Right renal pelvis (tissue), 4 donors: ENCODE measurements around the gene CFAP119. TPM values are rescaled to one million over a fixed set of nuclear protein-coding genes. Genes with fewer than 3 reads are reported as not detected.

Experiments used
- DNase-seq, 4 donors: peaks; one replicate each; pipeline ENCODE4 v3.0.0-alpha.2; 2013; ENCODE audit warnings: low read depth in 4 of 4, low spot score in 3 of 4, missing footprints in 1 of 4
- polyA plus RNA-seq, 4 donors: library from polyadenylated mRNA; unstranded; fragments of 120-200 nt; gene quantifications; one replicate each; pipeline ENCODE4 v1.2.1, GENCODE V29; 2013; ENCODE audit not compliant: insufficient read length in 4 of 4

The CFAP119 gene
- polyA plus RNA-seq, 4 donors: 7.5 to 12.7 (median 7.7) TPM

DNA sequence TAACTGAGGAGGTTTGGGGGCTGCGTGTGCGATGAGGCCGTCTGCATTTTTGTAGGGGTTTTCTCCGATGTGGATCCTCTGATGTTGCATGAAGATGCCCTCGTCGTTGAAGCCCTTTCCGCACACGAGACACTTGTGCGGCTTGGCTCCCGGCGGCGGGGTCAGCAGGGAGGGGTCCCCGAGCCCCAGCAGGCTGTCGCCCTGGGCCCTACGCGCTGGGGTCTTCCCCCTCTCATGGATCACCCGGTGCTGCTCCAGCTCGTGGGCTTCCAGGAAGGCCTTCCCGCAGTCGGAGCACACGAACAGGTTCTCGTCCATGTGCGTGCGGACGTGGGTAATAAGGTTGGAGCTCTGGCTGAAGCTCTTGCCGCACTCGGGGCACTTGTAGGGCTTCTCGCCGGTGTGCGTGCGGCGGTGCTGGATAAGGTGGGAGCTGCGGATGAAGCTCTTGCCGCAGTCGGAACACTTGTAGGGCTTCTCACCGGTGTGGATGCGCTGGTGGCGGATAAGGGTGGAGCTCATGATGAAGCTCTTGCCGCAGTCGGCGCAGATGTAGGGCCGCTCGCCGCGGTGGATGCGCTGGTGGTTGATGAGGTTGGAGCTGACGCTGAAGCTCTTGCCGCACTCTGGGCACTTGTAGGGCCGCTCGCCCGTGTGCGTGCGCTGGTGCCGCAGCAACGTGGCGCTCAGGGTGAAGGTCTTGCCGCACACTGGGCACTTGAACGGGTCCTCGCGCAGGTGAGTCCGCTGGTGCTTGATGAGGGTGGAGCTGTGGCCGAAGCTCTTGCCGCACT lies 20.8 kb upstream of the CFAP119 start:
- no peak for DNase-seq

DNA sequence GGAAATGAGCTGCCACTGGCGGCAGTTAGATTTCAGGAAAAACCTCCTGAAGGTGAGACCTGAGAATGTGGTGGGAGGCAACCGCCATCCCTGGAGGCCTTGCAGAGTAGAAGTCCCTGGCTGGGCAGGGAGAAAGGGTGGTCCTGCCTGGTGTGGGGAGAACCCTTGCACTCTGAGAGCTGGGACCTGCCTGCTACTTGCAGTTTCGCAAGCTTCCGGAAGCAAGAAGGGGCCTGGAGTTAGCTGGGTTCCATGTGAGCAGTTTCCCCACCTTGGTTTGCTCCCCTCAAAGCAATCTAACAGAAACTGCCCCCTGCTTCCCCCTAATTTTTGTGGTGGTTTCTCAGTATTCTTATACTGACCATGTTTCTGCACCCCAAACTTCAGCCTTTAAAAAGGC lies 18.7 kb upstream of the CFAP119 start:
- DNase-seq: no peak

DNA sequence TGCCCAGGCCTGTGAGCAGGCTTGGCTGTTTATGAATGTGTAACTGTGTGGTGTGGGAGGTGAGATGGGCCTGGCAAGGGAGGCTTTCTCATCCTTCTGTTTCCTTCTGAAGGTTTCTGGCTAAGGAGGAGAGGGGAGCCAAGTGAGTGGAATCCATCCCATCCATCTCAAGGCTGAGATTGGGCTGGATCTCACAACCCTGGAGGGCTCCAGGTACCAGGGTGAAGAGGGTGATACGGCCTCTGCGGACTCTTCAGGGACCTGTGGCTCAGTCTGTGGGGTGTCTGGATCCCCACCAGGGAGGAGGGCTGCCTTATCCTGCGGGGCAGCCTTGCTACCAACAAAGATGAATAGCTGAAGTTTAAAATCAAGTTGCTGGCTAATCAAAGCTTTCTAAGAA lies 18.2 kb upstream of the CFAP119 start:
- no peak for DNase-seq

DNA sequence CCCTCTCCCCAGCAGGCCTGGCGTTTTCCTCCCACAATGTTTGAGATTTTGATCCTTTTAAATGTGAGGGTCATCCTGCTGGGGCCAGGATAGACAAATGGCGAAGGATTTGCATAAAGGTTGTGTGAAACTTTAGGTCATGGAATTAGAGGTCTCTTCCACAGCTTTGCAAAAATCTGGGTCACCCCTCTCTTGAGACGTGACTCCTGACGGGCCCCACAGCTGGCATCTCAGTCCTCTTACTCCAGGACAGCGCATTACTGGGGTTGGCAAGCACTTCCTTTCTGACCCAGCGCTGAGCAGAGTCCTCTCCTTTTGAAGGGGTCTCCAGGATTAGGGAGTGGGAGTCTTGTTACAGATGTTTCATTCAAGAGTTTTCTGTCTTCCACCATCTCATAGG lies 17.7 kb upstream of the CFAP119 start:
- DNase-seq: no peak

DNA sequence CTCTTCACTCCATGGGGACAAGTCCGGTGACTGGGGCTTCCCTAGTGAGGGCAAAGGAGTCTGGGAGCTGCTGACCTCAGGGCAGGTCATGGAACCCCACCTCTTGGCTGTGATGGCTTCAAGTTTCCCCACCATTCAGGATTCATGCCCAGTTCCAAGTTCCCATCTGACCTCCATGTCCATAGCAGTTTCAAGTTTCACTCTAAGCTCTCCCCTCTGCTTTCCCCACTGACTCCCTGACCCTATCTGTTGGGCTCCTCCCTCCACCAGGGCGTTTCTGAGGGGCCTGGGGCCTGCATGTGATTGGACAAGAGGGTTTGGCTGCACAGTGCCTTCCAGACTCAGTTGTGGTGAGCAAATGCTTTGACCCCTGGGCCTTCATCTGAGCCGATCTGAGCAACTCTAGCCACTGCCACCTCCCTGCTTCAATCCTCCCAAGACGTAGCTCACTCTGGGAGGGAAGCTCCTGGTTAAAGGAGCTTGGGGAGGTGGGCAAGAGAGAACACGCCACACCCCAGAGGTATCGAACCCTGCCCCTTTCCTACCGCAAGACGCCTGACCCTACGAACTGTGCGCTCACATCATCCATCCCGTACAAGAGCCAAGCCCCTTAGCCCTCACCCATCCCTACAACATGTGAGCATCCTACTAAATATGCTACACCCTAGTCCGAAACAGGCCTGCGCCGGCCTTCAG lies 16.8 kb upstream of the CFAP119 start:
- no peak for DNase-seq

DNA sequence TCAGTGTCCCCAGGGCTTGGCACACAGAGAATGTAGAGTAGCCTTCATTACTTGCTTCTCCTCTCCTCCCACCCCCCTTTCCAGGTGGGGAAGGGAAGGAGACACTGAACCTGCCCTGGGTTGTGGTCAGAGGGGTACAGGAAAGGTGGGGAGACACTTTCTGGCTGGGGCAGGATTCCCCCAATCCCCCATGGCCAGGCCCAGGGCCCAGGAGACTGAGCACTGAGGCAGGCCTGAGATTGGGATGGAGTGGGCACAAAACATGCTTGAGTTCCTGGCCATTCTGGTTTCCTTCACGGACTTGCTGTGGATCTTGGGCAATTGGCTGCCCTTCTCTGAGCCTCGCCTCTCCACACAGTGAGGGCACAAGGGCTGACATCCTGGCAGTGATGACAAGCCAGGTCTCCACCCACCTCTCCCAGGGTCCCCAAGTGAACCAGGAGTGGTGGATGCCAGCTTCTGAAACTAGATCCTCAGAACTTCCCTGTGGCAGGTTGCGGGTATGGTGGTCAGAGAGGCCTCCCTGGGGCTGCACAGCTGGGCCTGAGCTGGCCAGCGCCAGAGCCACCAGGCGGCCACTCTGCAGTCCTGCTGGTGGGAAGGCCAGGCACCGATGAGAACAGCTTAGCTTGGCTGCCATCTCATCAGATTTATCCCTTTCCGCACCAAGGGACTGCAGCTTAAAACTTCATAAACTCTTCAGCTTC lies 15.9 kb upstream of the CFAP119 start:
- no peak for DNase-seq

DNA sequence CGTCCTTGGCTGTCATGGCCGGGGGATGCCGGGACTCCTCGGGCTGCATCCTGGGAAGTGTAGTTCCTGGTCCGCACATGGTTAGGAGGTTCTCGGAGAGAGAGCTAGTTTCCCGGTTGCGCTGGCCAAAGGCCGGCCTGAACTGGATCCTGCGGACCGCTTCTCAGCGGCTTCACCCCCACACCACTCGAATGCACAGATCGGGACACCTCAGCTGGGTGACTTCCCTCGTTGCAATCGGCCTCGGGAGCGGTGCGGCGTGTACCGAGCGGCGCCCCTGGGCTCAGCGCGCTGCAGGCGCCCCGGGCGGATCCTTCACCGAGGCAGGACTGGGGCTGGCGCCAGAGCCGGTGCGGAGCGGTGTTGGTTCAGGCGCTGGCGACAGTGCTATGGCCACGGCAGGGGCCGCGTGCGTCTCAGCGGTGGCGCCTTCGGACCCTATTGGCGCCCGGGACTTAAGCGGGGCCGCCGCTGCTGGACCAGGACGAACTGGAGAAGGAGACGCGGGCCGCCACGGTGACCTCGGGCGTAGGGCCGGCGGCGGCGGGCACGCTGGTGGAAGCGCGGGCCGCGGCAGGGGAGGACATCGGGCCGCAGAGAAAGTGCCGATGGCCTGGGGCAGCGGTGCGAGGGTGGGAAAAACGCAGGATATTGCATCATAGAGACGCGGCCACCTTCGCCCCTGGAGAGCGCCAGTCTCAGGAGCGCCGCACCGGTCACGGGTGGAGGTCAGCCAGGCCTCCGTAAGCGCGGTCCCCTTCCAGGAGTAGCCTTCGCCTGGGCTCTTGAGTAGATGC lies 13.7 kb upstream of the CFAP119 start:
- peak; percentile 65 to 78 (median 75) for DNase-seq

DNA sequence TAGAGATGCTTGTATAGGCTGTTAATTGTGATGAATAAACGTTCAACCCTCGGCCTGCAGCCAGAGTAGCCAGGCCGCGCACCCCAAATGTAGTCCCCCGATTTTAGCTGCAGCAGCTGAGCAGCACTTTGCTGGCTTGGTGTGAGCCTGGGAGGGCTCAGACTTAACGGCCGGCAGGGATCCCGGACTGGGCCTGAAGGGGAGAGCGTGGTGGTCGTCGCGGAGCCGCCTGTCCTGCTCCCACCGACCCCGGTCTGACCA lies 13.2 kb upstream of the CFAP119 start:
- no peak for DNase-seq

DNA sequence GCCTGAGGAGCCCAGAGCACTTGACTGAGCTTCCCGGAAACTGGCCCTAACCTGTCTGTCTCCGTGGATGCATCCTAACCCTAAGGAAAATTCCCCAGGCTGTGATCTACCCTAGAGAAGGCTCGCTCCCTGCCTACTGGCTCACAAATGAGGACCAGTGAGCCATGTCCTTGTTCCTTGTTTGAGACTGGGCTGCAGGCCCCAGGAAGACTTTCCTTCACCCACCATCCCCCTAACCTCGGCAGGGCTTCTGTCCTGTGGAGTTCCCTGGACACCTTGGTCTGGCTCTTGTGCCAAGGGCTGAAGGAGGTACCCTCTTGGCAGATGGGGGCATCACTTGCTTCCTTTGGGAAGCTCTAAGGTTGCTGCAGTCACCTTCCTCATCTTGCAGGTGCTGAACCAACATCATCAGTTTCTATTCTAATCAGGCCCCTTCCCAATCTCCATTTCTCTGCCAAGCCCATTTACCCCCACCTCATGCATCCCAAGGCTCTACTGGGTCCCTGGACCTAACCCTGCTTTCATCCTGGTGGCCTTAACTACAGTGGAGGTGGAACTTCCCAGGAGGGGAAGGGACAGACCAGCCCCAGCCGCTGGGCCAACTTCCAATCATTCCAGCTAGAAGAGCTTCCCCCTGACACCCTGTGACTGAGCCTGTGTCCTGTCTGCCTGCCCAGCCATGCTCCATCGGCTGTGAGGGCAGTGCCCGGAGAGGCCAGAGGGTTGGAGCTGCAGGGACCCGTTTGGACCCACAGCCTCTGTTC lies 12.7 kb upstream of the CFAP119 start:
- DNase-seq: no peak

DNA sequence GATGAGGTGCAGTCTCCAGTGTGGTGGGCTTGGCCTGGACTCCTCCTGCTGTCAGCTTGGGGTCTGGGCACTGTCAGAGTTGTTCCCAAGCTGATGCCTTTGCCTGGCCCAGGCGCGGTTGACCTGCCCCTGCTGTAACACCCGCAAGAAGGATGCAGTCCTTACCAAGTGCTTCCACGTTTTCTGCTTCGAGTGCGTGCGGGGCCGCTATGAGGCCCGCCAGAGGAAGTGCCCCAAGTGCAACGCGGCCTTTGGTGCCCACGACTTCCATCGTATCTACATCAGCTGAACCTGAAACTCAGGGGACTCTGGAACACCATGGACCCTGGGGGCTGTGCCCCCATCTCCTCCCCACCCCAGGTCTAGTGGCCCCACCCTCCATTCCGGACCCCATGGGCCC lies 12.0 kb upstream of the CFAP119 start:
- DNase-seq: no peak

DNA sequence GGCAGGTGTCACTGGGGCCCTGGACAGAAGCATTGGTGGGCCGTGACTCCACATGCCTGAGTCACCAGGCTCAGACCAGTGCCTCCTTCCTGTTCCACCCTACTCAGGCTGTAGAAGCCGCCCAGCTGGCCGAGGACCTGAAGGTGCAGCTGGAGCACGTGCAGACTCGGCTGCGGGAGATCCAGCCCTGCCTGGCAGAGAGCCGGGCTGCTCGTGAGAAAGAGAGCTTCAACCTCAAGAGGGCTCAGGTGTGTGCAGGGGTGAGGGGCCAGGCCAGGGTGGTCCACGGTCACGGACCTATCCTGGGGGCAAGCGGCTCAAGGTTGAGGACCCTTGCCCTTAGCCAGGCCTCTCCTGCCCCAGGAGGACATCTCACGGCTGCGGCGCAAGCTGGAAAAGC lies 9.9 kb upstream of the CFAP119 start:
- DNase-seq: no peak

DNA sequence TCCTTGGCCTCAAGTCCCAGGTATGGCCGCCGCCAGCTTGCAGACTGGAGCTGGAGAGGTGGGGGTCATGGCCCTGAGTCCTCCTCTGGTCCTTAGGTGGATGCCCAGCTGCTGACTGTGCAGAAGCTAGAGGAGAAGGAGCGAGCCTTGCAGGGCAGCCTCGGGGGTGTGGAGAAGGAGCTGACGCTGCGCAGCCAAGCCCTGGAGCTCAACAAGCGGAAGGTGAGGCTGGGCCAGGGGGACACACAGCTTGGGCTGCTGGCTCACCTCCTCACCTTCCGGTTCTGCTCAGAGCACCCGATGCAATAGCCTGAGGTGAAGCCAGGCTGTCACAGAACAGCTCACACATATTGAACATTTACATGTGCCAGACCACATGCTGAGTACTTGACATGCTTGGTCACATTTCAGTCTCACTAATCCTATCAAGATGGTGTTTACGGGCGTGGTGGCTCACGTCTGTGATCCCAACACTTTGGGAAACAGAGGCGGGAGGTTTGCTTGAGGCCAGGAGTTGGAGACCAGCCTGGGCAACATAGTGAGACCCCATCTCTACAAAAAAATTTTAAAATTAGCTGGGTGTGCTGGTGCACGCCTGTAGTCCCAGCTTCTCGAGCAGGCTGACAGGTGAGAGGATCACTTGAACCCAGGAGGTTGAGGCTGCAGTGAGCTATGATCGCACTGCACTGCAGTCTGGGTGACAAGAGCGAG lies 7.7 kb upstream of the CFAP119 start:
- DNase-seq: no peak

DNA sequence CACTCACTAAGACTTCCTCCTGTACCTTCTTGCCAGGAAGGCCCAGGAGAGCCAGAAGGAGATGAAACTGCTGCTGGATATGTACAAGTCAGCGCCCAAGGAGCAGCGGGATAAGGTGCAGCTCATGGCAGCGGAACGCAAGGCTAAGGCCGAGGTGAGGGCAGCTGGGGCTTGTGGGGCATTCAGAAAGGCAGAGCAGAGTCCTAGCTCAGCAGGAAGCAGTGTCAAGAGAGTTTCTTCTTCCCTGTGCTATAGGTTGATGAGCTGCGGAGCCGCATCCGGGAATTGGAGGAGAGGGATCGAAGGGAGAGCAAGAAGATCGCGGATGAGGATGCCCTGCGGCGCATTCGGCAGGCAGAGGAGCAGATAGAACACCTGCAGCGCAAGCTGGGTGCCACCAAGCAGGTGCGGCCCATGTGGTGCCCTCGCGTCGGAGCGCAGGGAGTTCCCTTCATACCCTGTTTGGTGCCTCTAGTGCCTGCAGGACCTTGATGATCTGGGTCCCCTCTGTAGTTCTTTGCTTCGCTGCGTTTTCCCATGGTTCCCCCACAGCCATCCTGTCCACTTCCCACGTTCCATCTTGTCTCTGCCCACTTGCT lies 6.8 kb upstream of the CFAP119 start:
- DNase-seq: no peak

DNA sequence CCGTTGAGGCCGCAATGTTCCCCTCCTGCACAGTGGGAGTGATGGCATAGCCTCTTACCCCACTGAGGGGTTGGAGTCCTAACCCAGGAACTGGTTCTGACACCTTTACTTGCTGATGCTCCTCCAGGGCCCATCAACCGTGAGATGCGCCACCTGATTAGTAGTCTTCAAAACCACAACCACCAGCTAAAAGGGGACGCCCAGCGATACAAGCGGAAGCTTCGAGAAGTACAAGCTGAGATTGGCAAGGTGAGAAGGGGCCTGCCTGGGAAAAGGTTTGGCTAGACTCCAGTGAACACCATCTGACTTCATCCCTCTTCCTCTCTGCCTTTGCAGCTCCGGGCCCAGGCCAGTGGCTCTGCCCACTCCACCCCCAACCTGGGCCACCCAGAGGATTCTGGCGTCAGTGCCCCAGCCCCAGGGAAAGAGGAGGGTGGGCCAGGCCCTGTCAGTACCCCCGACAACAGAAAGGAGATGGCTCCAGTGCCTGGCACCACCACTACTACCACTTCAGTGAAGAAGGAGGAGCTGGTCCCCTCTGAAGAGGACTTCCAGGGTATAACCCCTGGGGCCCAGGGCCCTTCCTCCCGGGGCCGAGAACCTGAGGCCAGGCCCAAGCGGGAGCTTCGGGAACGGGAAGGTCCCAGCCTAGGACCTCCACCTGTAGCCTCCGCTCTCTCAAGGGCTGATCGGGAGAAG lies 6.1 kb upstream of the CFAP119 start:
- DNase-seq: no peak

DNA sequence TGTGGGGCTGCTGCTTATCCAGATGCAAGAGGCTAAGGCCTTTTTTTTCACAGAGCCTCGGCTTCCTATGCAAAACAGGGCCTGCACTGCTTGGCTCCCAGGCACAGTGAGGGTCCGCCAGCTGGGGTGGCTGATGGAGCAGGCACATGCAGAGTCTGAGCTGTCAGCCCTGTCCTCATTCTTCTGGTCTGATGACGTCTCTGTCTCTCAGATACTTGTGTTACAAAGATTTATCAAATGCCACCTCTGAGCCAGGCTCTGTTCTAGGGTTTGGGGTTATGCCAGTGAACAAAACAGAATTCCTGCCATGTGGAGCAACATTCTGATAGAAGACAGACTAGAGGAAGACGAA lies 5.0 kb upstream of the CFAP119 start:
- DNase-seq: no peak

DNA sequence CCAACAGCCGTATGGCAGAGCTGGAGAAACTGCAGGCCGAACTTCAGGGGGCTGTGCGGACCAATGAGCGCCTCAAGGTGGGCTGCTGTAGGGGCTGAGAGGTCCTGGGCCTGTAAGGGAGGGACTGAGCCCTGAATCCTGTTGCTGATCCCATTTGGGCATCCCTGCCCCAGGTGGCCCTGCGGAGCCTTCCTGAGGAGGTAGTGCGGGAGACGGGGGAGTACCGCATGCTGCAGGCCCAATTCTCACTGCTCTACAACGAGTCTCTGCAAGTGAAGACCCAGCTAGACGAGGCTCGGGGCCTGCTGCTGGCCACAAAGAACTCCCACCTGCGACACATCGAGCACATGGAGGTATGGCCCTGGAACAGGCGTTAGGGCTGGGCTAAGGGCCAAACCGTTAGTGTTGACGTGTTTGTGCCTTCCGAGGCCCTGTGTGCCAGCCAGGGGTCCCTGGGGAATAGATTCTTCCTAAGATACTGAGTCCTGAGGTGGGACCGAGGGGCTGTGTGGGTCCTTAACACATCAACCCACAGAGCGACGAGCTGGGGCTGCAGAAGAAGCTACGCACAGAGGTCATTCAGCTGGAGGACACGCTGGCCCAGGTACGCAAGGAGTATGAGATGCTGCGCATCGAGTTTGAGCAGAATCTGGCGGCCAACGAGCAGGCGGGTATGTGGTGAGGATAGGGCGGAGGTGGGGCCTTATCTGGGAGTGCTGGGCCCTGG lies 4.5 kb upstream of the CFAP119 start:
- no peak for DNase-seq

DNA sequence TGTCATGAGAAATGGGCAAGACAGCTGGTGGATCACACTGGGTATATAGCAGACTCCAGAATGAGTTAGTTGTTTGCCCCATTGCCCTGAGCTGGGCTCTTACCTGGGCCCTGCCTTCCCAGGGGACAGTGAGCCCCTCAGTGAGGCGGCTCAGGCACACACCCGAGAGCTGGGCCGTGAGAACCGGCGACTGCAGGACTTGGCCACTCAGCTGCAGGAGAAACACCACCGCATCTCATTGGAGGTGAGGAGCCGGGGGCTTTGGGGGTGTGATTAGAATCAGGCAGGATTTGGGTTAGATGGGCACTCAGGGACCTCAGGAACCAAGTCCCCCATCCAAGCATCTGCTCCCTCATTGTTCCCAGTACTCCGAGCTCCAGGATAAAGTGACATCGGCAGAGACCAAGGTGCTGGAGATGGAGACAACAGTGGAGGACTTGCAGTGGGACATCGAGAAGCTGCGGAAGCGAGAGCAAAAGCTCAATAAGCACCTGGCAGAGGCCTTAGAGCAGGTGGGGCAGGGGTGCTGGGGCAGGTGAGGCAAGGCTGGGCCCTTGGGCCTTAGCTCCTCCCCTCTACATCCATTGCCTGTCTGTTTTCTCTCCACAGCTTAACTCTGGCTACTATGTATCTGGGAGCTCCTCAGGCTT lies 3.1 kb upstream of the CFAP119 start:
- no peak for DNase-seq

DNA sequence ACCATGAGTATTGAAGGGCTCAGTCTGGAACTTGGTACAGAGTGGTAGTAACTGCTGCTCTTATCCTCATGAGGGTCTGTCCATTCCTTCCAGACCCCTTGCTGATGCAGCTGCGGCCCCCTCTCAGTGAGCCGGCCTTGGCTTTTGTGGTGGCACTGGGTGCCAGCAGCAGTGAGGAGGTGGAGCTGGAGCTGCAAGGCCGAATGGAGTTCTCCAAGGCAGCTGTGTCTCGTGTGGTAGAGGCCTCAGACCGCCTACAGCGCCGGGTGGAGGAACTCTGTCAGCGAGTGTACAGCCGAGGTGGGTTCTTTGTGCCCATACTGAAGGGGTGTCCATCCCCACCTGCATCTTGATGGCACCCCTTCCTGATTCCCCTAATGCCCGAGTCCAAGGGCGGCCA lies 2.2 kb upstream of the CFAP119 start:
- no peak for DNase-seq
